Measurements from ENCODE around the gene PTPN2. TPM values are rescaled to one million over a fixed set of nuclear protein-coding genes. Genes with fewer than 3 reads are reported as not detected.

PTPN2 gene
- polyA plus RNA-seq, 2 of the 4 experiments (the other 2 are of a cell fraction), result 23.0 to 32.4 TPM

DNA sequence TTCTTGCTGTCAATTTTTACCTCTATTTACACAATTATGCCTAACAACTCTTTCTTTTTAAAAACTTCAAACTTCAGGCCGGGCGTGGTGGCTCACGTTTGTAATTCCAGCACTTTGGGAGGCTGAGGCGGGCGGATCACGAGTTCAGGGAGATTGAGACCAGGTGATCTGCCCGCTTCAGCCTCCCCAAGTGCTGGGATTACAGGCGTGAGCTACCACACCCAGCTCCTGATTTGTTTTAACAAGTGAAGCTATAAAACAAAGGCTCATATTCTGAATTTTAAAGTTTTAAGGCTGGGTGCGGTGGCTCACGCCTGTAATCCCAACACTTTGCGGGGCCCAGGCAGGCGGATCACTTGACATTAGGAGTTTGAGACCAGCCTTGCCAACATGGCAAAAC is 15.5 kb downstream of the PTPN2 start:
- Histone ChIP-seq H3K4me1 (peaks cover 3% of the 10 kb centered on the region; the same call in 2 of the 3 replicates), H3K4me3 (no peak overlapping the region), H3K27ac (no peak overlapping the region), H3K9me3 (no peaks in the 10 kb centered on the region), H3K4me2 (no peak overlapping the region)
- ChIA-PET CTCF (interaction anchor here (1.6 kb wide), 1 partner anchor 125 kb away, joined by 4 read pairs; no protein-coding TSS in a partner anchor), POLR2A (no interaction called here)
- TF ChIP-seq, protein P1, sequence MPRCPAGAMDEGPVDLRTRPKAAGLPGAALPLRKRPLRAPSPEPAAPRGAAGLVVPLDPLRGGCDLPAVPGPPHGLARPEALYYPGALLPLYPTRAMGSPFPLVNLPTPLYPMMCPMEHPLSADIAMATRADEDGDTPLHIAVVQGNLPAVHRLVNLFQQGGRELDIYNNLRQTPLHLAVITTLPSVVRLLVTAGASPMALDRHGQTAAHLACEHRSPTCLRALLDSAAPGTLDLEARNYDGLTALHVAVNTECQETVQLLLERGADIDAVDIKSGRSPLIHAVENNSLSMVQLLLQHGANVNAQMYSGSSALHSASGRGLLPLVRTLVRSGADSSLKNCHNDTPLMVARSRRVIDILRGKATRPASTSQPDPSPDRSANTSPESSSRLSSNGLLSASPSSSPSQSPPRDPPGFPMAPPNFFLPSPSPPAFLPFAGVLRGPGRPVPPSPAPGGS (IDR thresholded peaks at IDR 0.05), result no peak
- TF ChIP-seq CHD4 (IDR thresholded peaks at IDR 0.05; ENCODE audit: borderline replicate concordance), result no peak
- no peak for TF ChIP-seq RARB (CRISPR knock-in tag; IDR thresholded peaks at IDR 0.05)
- no peak for TF ChIP-seq MAFK (IDR thresholded peaks at IDR 0.05; ENCODE audit: partially characterized antibody)
- no peak for TF ChIP-seq BHLHE40 (IDR thresholded peaks at IDR 0.05; ENCODE audit: low read depth, low read length)
- no peak for TF ChIP-seq FOSL2 (IDR thresholded peaks at IDR 0.05)
- no peak for TF ChIP-seq FOSL2 (CRISPR knock-in tag; IDR thresholded peaks at IDR 0.05)
- TF ChIP-seq RAD21 (conservative IDR thresholded peaks at IDR 0.05 in 1 of 2, IDR thresholded peaks at IDR 0.05 in 1 of 2), result no peak
- no peak for TF ChIP-seq JUNB (IDR thresholded peaks at IDR 0.05)
- TF ChIP-seq FOXS1 (CRISPR knock-in tag; IDR thresholded peaks at IDR 0.05), result no peak
- TF ChIP-seq, protein P2, sequence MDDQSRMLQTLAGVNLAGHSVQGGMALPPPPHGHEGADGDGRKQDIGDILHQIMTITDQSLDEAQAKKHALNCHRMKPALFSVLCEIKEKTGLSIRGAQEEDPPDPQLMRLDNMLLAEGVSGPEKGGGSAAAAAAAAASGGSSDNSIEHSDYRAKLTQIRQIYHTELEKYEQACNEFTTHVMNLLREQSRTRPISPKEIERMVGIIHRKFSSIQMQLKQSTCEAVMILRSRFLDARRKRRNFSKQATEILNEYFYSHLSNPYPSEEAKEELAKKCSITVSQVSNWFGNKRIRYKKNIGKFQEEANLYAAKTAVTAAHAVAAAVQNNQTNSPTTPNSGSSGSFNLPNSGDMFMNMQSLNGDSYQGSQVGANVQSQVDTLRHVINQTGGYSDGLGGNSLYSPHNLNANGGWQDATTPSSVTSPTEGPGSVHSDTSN (IDR thresholded peaks at IDR 0.05), result no peak
- no peak for TF ChIP-seq NR3C1 (IDR thresholded peaks at IDR 0.05)
- no peak for TF ChIP-seq KDM1A (IDR thresholded peaks at IDR 0.05; ENCODE audit: low read depth)
- TF ChIP-seq TP53 (CRISPR knock-in tag; IDR thresholded peaks at IDR 0.05), result no peak
- TF ChIP-seq, protein P3, sequence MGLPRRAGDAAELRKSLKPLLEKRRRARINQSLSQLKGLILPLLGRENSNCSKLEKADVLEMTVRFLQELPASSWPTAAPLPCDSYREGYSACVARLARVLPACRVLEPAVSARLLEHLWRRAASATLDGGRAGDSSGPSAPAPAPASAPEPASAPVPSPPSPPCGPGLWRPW (IDR thresholded peaks at IDR 0.05), result no peak
- WGBS (ENCODE audit: missing lambda C conversion rate), result 89% methylated on average over 11 of the region's 12 CpGs
- FAIRE-seq, result no peak
- no peak for ATAC-seq
- DNase-seq (ENCODE audit: low read depth in 1 of 2, low spot score in 1 of 2), result no peak

DNA sequence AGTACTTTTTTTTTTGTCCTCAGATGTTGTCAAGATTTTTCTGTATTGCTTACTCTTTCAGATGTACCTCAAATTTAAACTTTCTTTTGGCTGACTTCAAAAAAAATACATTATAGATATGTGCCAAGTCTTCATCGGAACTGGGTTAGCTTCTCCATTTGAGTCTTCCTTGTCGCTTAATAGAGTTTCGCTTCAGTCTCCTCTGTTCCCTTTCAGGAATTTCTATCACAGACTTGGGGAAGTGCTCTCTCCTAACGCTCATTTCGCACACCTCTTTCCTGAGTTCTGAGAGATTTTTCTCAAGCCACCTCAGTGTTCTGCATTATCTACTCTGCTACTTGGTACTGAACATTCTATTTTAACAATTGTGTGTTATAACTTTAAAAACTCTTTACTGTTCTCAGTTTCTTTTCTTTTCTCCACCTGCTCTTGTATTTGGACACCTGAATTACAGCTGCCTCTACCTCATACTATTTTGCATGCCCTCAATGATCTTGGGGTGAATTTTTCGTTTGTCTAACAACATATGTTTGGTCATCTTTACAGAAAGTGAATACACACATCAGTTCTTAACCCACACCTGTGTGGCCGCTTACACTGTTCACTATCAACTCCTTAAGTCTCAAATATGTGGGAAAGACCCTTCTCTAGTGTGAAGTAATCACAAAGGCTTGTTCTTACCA is 16.5 kb downstream of the PTPN2 start:
- Histone ChIP-seq H3K9me3 (no peaks in the 10 kb centered on the region), H3K4me3 (no peak overlapping the region), H3K4me2 (no peak overlapping the region), H3K27ac (no peak overlapping the region), H3K4me1 (peaks cover 13% of the 10 kb centered on the region; the same call in 2 of the 3 replicates)
- WGBS (ENCODE audit: missing lambda C conversion rate), result 86% methylated on average over 7 of the region's 7 CpGs
- CTCF ChIA-PET, result interaction anchor here (0.7 to 1.6 kb wide), 2 partner anchors 12 to 124 kb away, joined by 4 read pairs; no protein-coding TSS in a partner anchor
- no peak for DNase-seq (ENCODE audit: low read depth in 1 of 2, low spot score in 1 of 2)
- POLR2A ChIA-PET, result no interaction called here
- no peak for ATAC-seq
- TF ChIP-seq FOSL2 (IDR thresholded peaks at IDR 0.05) (no peak), FOSL2 (CRISPR knock-in tag; IDR thresholded peaks at IDR 0.05) (no peak), JUN (IDR thresholded peaks at IDR 0.05) (no peak), POLR2AphosphoS2 (conservative IDR thresholded peaks at IDR 0.05; ENCODE audit: low read length) (no peak), RNF2 (IDR thresholded peaks at IDR 0.05; ENCODE audit: borderline replicate concordance, low read depth) (no peak), HOXB13 (CRISPR knock-in tag; IDR thresholded peaks at IDR 0.05; ENCODE audit: low read depth) (no peak), KDM5A (IDR thresholded peaks at IDR 0.05) (no peak), MYC (IDR thresholded peaks at IDR 0.05; ENCODE audit: borderline replicate concordance, low read length) (no peak), ZNF302 (CRISPR knock-in tag; IDR thresholded peaks at IDR 0.05) (no peak), JUNB (IDR thresholded peaks at IDR 0.05) (no peak), CEBPB (IDR thresholded peaks at IDR 0.05) (no peak)
- TF ChIP-seq, protein P3 (IDR thresholded peaks at IDR 0.05), result no peak
- TF ChIP-seq, protein P4, sequence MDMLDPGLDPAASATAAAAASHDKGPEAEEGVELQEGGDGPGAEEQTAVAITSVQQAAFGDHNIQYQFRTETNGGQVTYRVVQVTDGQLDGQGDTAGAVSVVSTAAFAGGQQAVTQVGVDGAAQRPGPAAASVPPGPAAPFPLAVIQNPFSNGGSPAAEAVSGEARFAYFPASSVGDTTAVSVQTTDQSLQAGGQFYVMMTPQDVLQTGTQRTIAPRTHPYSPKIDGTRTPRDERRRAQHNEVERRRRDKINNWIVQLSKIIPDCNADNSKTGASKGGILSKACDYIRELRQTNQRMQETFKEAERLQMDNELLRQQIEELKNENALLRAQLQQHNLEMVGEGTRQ (IDR thresholded peaks at IDR 0.05), result no peak
- TF ChIP-seq, protein P5, sequence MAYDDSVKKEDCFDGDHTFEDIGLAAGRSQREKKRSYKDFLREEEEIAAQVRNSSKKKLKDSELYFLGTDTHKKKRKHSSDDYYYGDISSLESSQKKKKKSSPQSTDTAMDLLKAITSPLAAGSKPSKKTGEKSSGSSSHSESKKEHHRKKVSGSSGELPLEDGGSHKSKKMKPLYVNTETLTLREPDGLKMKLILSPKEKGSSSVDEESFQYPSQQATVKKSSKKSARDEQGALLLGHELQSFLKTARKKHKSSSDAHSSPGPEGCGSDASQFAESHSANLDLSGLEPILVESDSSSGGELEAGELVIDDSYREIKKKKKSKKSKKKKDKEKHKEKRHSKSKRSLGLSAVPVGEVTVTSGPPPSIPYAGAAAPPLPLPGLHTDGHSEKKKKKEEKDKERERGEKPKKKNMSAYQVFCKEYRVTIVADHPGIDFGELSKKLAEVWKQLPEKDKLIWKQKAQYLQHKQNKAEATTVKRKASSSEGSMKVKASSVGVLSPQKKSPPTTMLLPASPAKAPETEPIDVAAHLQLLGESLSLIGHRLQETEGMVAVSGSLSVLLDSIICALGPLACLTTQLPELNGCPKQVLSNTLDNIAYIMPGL (CRISPR knock-in tag; IDR thresholded peaks at IDR 0.05; ENCODE audit: borderline replicate concordance), result no peak
- FAIRE-seq, result no peak
